AG04450 (cell line): Measurements from ENCODE around the gene CHRNA1. TPM values are rescaled to one million over a fixed set of nuclear protein-coding genes. Genes with fewer than 3 reads are reported as not detected.

Experiments
- CTCF ChIA-PET: fragments of 300-600, 350-600 bp; formaldehyde crosslinking; extraction: SDS; loops from one replicate; lab custom pipeline; 2022; ENCODE audit warnings: antibody characterized with exemption, inconsistent platforms; lab: Charles Lee
- POLR2A ChIA-PET: fragments of 350-600 bp; formaldehyde crosslinking; extraction: SDS; loops from one replicate; lab custom pipeline; 2021; ENCODE audit warnings: antibody characterized with exemption, inconsistent platforms; lab: Yijun Ruan, JAX
- DNase-seq: peaks from one replicate; pipeline ENCODE4 v3.0.0-alpha.2; 2011; ENCODE audit warnings: low read depth, low spot score
- H3K27ac ChIP-seq: one replicate; pipeline ENCODE4 v1.5.1; 2012; ENCODE audit warnings: low read depth, low read length, control low read depth
- H3K27me3 ChIP-seq: one replicate; pipeline ENCODE4 v1.6.0; 2012; ENCODE audit warnings: low read length; ENCODE audit not compliant: control insufficient read depth, insufficient read depth
- H3K4me3 ChIP-seq: 2 replicates; pipeline ENCODE4 v1.5.1; 2011; ENCODE audit warnings: mild to moderate bottlenecking, low read depth, low read length, control low read depth
- H3K9me3 ChIP-seq: 2 replicates; pipeline ENCODE4 v1.5.1; 2012; ENCODE audit warnings: low read length; ENCODE audit not compliant: control insufficient read depth, insufficient read depth
- polyA plus RNA-seq: library from polyadenylated mRNA; depleted of rRNA; stranded (reverse); fragments of >200 nt; gene quantifications from 2 replicates; pipeline ENCODE4 v1.2.3, GENCODE V29; 2011
- TF ChIP-seq, protein P1 (sequence below): IDR thresholded peaks from 2 replicates; pipeline ENCODE4 v1.5.1; 2011; ENCODE audit warnings: low read depth, low read length, control low read depth, inconsistent platforms

Gene CHRNA1
- polyA plus RNA-seq, 1 experiment = 2.7 TPM

DNA sequence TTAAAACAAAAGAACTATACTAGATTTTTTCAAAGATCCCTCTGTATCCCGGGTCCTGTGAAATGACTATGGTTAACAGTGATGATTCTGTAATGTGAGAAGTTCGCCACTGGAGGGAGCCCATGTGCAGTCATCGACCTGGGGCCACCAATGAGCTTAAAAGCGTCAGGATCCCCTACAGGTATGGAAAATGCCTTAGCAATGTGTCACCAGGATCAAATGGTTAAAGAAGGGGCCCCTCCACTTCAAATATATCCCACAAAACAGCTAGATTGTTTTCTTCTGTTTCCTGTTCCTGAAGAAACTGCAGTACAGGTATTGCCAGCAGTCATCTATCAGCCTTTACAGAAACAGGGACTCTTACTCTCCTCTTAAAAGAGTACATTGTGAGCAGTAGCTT lies 15.3 kb downstream of the CHRNA1 start:
- Histone ChIP-seq H3K27me3 (peaks cover 2% of the 10 kb centered on the region), H3K27ac (no peak overlapping the region), H3K9me3 (no peaks in the 10 kb centered on the region), H3K4me3 (no peak overlapping the region)
- ChIA-PET POLR2A (no interaction called here), CTCF (interaction anchor here (0.6 to 5.3 kb wide), 74 partner anchors 8 to 419 kb away, joined by 3 to 238 read pairs (median 5); partner anchors contain the start of genes ATF2, CHN1 and CHRNA1)
- peak; percentile 16 for DNase-seq
- TF ChIP-seq, protein P1, sequence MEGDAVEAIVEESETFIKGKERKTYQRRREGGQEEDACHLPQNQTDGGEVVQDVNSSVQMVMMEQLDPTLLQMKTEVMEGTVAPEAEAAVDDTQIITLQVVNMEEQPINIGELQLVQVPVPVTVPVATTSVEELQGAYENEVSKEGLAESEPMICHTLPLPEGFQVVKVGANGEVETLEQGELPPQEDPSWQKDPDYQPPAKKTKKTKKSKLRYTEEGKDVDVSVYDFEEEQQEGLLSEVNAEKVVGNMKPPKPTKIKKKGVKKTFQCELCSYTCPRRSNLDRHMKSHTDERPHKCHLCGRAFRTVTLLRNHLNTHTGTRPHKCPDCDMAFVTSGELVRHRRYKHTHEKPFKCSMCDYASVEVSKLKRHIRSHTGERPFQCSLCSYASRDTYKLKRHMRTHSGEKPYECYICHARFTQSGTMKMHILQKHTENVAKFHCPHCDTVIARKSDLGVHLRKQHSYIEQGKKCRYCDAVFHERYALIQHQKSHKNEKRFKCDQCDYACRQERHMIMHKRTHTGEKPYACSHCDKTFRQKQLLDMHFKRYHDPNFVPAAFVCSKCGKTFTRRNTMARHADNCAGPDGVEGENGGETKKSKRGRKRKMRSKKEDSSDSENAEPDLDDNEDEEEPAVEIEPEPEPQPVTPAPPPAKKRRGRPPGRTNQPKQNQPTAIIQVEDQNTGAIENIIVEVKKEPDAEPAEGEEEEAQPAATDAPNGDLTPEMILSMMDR = peak; percentile 83

DNA sequence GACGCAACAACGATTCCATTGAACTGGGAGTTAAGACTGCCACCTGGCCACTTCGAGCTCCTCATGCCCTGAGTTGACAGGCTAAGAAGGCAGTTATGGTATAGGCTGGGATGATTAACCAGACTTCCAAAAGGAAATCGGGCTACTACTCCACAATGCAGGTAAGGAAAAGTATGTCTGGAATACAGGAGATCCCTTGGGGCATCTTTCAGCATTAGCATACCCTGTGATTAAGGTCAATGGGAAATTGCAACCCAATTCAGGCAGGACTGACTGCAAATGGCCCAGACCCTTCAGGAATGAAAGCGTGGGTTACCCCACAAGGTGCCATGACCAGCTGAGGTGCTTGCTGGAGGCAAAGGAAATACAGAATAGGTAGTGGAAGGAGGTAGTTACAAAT lies 19.1 kb downstream of the CHRNA1 start:
- ChIA-PET POLR2A (no interaction called here), CTCF (interaction anchor here (0.6 to 1.4 kb wide), 4 partner anchors 36 to 245 kb away, joined by 3 to 4 read pairs (median 4); no protein-coding TSS in a partner anchor)
- no peak overlapping the region for H3K4me3 ChIP-seq
- peaks cover 16% of the 10 kb centered on the region for H3K27me3 ChIP-seq
- H3K27ac ChIP-seq = no peak overlapping the region
- DNase-seq = no peak
- H3K9me3 ChIP-seq = no peaks in the 10 kb centered on the region
- TF ChIP-seq, protein P1 = no peak

DNA sequence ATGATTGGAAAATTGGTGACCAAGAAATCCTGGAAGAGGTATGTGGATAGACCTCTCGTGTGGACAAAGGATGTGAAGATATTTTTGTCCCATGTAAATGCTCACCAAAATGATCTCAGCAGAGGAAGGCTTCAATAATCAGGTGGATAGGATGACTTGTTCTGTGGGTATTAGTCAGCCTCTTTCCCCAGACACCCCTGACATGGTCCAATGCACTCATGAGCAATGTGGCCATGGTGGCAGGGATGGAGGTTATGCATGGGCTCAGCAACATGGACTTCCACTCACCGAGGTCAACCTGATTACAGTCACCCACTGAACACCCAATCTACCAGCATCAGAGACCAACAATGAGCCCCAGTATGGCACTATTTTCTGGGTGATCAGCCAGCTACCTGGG lies 20.2 kb downstream of the CHRNA1 start:
- TF ChIP-seq, protein P1 = no peak
- POLR2A ChIA-PET = no interaction called here
- CTCF ChIA-PET = no interaction called here
- Histone ChIP-seq H3K4me3 (no peak overlapping the region), H3K9me3 (no peaks in the 10 kb centered on the region), H3K27ac (no peak overlapping the region), H3K27me3 (peaks cover 19% of the 10 kb centered on the region)
- no peak for DNase-seq

DNA sequence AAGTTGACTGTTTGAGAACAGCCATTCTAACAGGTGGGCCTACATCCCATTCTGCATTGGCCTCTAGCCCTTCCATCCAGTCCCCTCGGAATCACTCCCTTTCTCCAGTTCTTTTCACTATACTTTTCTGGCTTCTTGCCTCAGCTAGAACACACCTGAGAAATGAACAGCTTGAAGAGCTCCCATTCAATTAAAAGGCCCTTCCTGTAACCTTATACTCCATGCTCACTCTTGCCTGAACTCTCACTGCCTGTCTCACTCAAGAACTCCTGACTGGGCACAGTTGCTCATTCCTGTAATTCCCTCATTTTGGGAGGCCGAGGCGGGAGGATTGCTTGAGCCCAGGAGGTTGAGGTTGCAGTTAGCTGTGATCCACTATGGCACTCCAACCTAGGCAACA lies 23.6 kb downstream of the CHRNA1 start:
- ChIA-PET POLR2A (no interaction called here), CTCF (interaction anchor here (1.2 kb wide), 1 partner anchor 8 kb away, joined by 8 read pairs; no protein-coding TSS in a partner anchor)
- Histone ChIP-seq H3K27me3 (peaks cover 39% of the 10 kb centered on the region), H3K9me3 (no peaks in the 10 kb centered on the region), H3K27ac (no peak overlapping the region), H3K4me3 (no peak overlapping the region)
- DNase-seq = no peak
- TF ChIP-seq, protein P1 = no peak

DNA sequence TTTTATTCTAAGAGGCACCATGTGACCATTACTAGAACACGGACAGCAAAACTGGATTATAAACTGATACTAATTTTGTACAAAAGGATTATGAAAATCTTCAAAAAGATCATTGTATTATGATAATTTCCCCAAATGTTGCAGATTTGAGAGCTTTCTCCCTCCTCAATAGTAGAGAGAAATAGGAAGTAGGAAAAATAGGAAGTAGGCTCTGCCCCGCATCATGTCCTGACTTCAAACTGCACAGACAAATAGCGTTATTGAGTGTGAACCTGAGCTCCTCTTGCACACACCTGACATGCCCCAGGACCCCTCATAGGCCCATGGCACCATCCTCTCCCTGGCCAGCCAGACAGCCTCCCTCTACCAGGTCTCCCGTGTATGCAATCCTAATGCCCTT lies 25.4 kb downstream of the CHRNA1 start:
- POLR2A ChIA-PET = no interaction called here
- TF ChIP-seq, protein P1 = no peak
- peaks cover 39% of the 10 kb centered on the region for H3K27me3 ChIP-seq
- no peak for DNase-seq
- CTCF ChIA-PET = interaction anchor here (0.9 to 1.0 kb wide), 2 partner anchors 10 to 32 kb away, joined by 3 to 7 read pairs; no protein-coding TSS in a partner anchor
- no peak overlapping the region for H3K4me3 ChIP-seq
- no peaks in the 10 kb centered on the region for H3K9me3 ChIP-seq
- no peak overlapping the region for H3K27ac ChIP-seq
